Smooth muscle cell (in vitro differentiated cells): ENCODE data around the gene WDR19. TPM values are rescaled to one million over a fixed set of nuclear protein-coding genes. Genes with fewer than 3 reads are reported as not detected.
"Not testable (repeated sequence)": the region's sequence is repeated elsewhere in the genome, so short reads cannot be mapped to it uniquely, and the experiment has no call there.

Source experiments
- DNase-seq: peaks from one replicate; lab custom pipeline; 2025; ENCODE audit not compliant: unreplicated experiment; lab: John Stamatoyannopoulos, UW
- H2AFZ ChIP-seq: fragments of 200-600 bp; sonication (generic); 2 replicates; pipeline ENCODE4 v1.6.0; 2016; ENCODE audit warnings: antibody characterized with exemption, low read depth, mild to moderate bottlenecking
- H3F3A ChIP-seq: fragments of 200-600 bp; sonication (generic); 2 replicates; pipeline ENCODE4 v1.6.0; 2017; ENCODE audit warnings: antibody characterized with exemption, low read depth
- H3K27ac ChIP-seq: fragments of 200-600 bp; sonication (generic); 2 replicates; pipeline ENCODE4 v1.5.1; 2016; ENCODE audit warnings: low read depth, mild to moderate bottlenecking
- H3K27me3 ChIP-seq: fragments of 200-600 bp; sonication (generic); 2 replicates; pipeline ENCODE4 v1.6.1; 2016; ENCODE audit warnings: low read depth, mild to moderate bottlenecking
- H3K36me3 ChIP-seq: fragments of 200-600 bp; sonication (generic); 2 replicates; pipeline ENCODE4 v1.5.1; 2016; ENCODE audit warnings: low read depth
- H3K4me1 ChIP-seq: fragments of 200-600 bp; sonication (generic); 2 replicates; pipeline ENCODE4 v1.5.1; 2016; ENCODE audit warnings: low read depth
- H3K4me2 ChIP-seq: fragments of 200-600 bp; sonication (generic); 2 replicates; pipeline ENCODE4 v1.6.0; 2016; ENCODE audit warnings: mild to moderate bottlenecking
- H3K4me3 ChIP-seq: fragments of 200-600 bp; sonication (generic); 2 replicates; pipeline ENCODE4 v1.5.1; 2016; ENCODE audit warnings: mild to moderate bottlenecking
- H3K79me2 ChIP-seq: fragments of 200-600 bp; sonication (generic); 2 replicates; pipeline ENCODE4 v1.6.0; 2016; ENCODE audit warnings: low read depth, mild to moderate bottlenecking
- H3K9ac ChIP-seq: fragments of 200-600 bp; sonication (generic); 2 replicates; pipeline ENCODE4 v1.6.0; 2016; ENCODE audit warnings: low read depth
- H3K9me3 ChIP-seq: fragments of 200-600 bp; sonication (generic); replicated peaks from 2 replicates; pipeline ENCODE4 v1.5.1; 2016; ENCODE audit warnings: low read depth
- H4K20me1 ChIP-seq: fragments of 200-600 bp; sonication (generic); 2 replicates; pipeline ENCODE4 v1.6.0; 2016; ENCODE audit warnings: low read depth
- CTCF ChIP-seq: fragments of 200-600 bp; sonication (generic); IDR thresholded peaks from 2 replicates; pipeline ENCODE4 v1.5.1; 2017; ENCODE audit warnings: borderline replicate concordance, mild to moderate bottlenecking, antibody characterized with exemption; ENCODE audit not compliant: insufficient read depth, poor library complexity, severe bottlenecking
- WGBS: methylation state at CpG from one replicate; pipeline ENCODE4 v1.1.7; 2016; ENCODE audit warnings: low lambda C conversion rate; 5-methylcytosine and 5-hydroxymethylcytosine counted together
- polyA plus RNA-seq: library from polyadenylated mRNA; unstranded; fragments of >200 nt; fragmentation: Nextera tagmentation; extraction: Ambion mirVana; gene quantifications from 2 replicates; pipeline ENCODE4 v1.2.1, GENCODE V29; 2016
- total RNA-seq: library from RNA; depleted of rRNA; stranded (reverse); fragments of >200 nt; gene quantifications from 2 replicates; pipeline ENCODE4 v1.2.3, GENCODE V29; 2014

The WDR19 gene
- total and polyA plus RNA-seq, 2 experiments from 2014 or later, result 14.0 to 33.5 TPM

GRCh38 chr4:39179681-39180080 lies 2.6 kb upstream of the WDR19 start:
- no peak overlapping the region for H3K4me2 ChIP-seq
- no peaks in the 10 kb centered on the region for H4K20me1 ChIP-seq
- no peak overlapping the region for H3K27ac ChIP-seq
- no peaks in the 10 kb centered on the region for H3K79me2 ChIP-seq
- DNase-seq, result no peak
- H3K27me3 ChIP-seq, result peaks cover 11% of the 10 kb centered on the region
- WGBS, result 81% methylated on average over 3 of the region's 3 CpGs
- no peak for TF ChIP-seq CTCF
- H3F3A ChIP-seq, result no peaks in the 10 kb centered on the region
- H3K36me3 ChIP-seq, result no peaks in the 10 kb centered on the region
- no peak overlapping the region for H2AFZ ChIP-seq
- peaks cover 12% of the 10 kb centered on the region for H3K4me1 ChIP-seq
- no peak overlapping the region for H3K9ac ChIP-seq
- H3K4me3 ChIP-seq, result no peak overlapping the region
- no peaks in the 10 kb centered on the region for H3K9me3 ChIP-seq

- DNase-seq, H3F3A ChIP-seq, H3K36me3 ChIP-seq, H3K27ac ChIP-seq, H2AFZ ChIP-seq, H3K9me3 ChIP-seq, H3K4me2 ChIP-seq, H3K9ac ChIP-seq, H3K4me3 ChIP-seq, H3K27me3 ChIP-seq, H3K79me2 ChIP-seq, H4K20me1 ChIP-seq: not testable (repeated sequence)
- H3K4me1 ChIP-seq, result peaks cover 12% of the 10 kb centered on the region
- WGBS, result 97% methylated on average over 17 of the region's 17 CpGs
Observed at GRCh38 chr4:39180629-39181028, 1.7 kb upstream of the WDR19 start.

- no peak for DNase-seq
- Histone ChIP-seq H3K27ac (peak overlapping the region; percentile 63), H4K20me1 (no peaks in the 10 kb centered on the region), H3K27me3 (no peaks in the 10 kb centered on the region), H3K4me2 (peak overlapping the region; percentile 91), H3K9me3 (no peaks in the 10 kb centered on the region), H3K79me2 (no peaks in the 10 kb centered on the region), H3K9ac (peak overlapping the region; percentile 45), H3K36me3 (no peaks in the 10 kb centered on the region), H3K4me3 (peak overlapping the region; percentile 52), H3F3A (no peaks in the 10 kb centered on the region), H3K4me1 (peaks cover 12% of the 10 kb centered on the region), H2AFZ (peak overlapping the region; percentile 97)
- WGBS, result 92% methylated on average over 9 of the region's 9 CpGs
- TF ChIP-seq CTCF, result no peak
Observed at GRCh38 chr4:39181520-39181904, 817 bp upstream of the WDR19 start.

GRCh38 chr4:39201963-39202362 lies 19.6 kb downstream of the WDR19 start:
- Histone ChIP-seq H3K9ac (no peak overlapping the region), H3K36me3 (peaks cover 12% of the 10 kb centered on the region), H3K79me2 (no peaks in the 10 kb centered on the region), H4K20me1 (no peaks in the 10 kb centered on the region), H3K27me3 (no peaks in the 10 kb centered on the region), H3F3A (no peaks in the 10 kb centered on the region), H3K4me1 (no peaks in the 10 kb centered on the region), H3K9me3 (no peaks in the 10 kb centered on the region), H3K27ac (no peak overlapping the region), H3K4me2 (no peak overlapping the region), H2AFZ (no peak overlapping the region), H3K4me3 (no peak overlapping the region)
- 97% methylated on average over 3 of the region's 3 CpGs for WGBS
- no peak for TF ChIP-seq CTCF
- DNase-seq, result no peak
